EL (cell line): ENCODE data around the gene ANKRD13A.
"Not testable (repeated sequence)": the region's sequence is repeated elsewhere in the genome, so short reads cannot be mapped to it uniquely, and the experiment has no call there.

Experiments
- DNase-seq: peaks from one replicate; pipeline ENCODE4 v3.0.0-alpha.2; 2016

The ANKRD13A gene

GRCh38 chr12:110084314-110085015 is 85.2 kb downstream of the ANKRD13A start:
- DNase-seq: no peak

GRCh38 chr12:110088216-110088615 is 89.0 kb downstream of the ANKRD13A start:
- DNase-seq: not testable (repeated sequence)

GRCh38 chr12:110088936-110089335 is 89.7 kb downstream of the ANKRD13A start:
- no peak for DNase-seq
